B cell (primary cell): ENCODE data around the gene CYP4F22. TPM values are rescaled to one million over a fixed set of nuclear protein-coding genes. Genes with fewer than 3 reads are reported as not detected.
"Not testable (repeated sequence)": the region's sequence is repeated elsewhere in the genome, so short reads cannot be mapped to it uniquely, and the experiment has no call there.

Experiments used
- ATAC-seq: fragments of 200-7000 bp; cut with Tn5 transposase; one replicate; pipeline ENCODE4 v1.10.0; 2021; ENCODE audit warnings: low read depth, mild to moderate bottlenecking, moderate number of reproducible peaks, moderate library complexity
- CTCF ChIA-PET: fragments of 350-600 bp; sonication (Branson Sonifier 250); formaldehyde crosslinking; loops from one replicate; lab custom pipeline; 2021; ENCODE audit warnings: antibody characterized with exemption, inconsistent platforms; lab: Charles Lee
- POLR2A ChIA-PET: fragments of 350-600 bp; sonication (Branson Sonifier 250); formaldehyde crosslinking; loops from one replicate; lab custom pipeline; 2021; ENCODE audit warnings: antibody characterized with exemption; lab: Charles Lee
- DNase-seq: peaks from one replicate; pipeline ENCODE4 v3.0.0; 2013
- H2AFZ ChIP-seq: 2 replicates; pipeline ENCODE4 v1.6.1; 2012; ENCODE audit warnings: mild to moderate bottlenecking, low read depth, low read length; ENCODE audit not compliant: insufficient read depth, poor library complexity, severe bottlenecking
- H3K27ac ChIP-seq, 2 donors: 1 replicate in 1 of 2; 2 replicates in 1 of 2; pipeline ENCODE4 v1.5.1; 2012 to 2013; ENCODE audit warnings: low read length in 2 of 2, mild to moderate bottlenecking in 2 of 2, moderate library complexity in 1 of 2
- H3K27me3 ChIP-seq, 4 experiments: fragments of 200-600 bp in 1 of 4; sonication (generic) in 1 of 4; replicated peaks in 1 of 4; 1 replicate in 2 of 4; 2 replicates in 2 of 4; pipeline versions ENCODE4 v1.6.1 to v1.7.0; 2013 to 2016; ENCODE audit warnings: low read length in 3 of 4, mild to moderate bottlenecking in 2 of 4, mixed read lengths in 1 of 4, moderate library complexity in 1 of 4; ENCODE audit not compliant: insufficient read depth in 4 of 4, control insufficient read depth in 3 of 4; ENCODE audit errors: control extremely low read depth in 1 of 4
- H3K36me3 ChIP-seq, 2 experiments: replicated peaks in 1 of 2; 1 replicate in 1 of 2; 2 replicates in 1 of 2; pipeline versions ENCODE4 v1.6.1 to v1.7.1; 2013; ENCODE audit warnings: low read length in 1 of 2; ENCODE audit not compliant: insufficient read depth in 2 of 2, control insufficient read depth in 1 of 2; ENCODE audit errors: control extremely low read depth in 1 of 2, extremely low read depth in 1 of 2
- H3K4me1 ChIP-seq, 2 donors: fragments of 200-600 bp in 1 of 2; sonication (generic) in 1 of 2; 1 replicate in 1 of 2; 2 replicates in 1 of 2; pipeline versions ENCODE4 v1.5.1 to v1.6.1; 2013 to 2017; ENCODE audit warnings: low read length in 2 of 2; ENCODE audit not compliant: control insufficient read depth in 2 of 2, insufficient read depth in 2 of 2
- H3K4me2 ChIP-seq: replicated peaks from 2 replicates; pipeline ENCODE3; 2012; ENCODE audit warnings: mild to moderate bottlenecking, low read depth, low read length; ENCODE audit not compliant: poor library complexity, severe bottlenecking
- H3K4me3 ChIP-seq, 5 experiments: fragments of 200-600 bp in 1 of 5; sonication (generic) in 1 of 5; 1 replicate in 3 of 5; 2 replicates in 2 of 5; pipeline versions ENCODE4 v1.5.1 to v1.7.0; 2011 to 2016; ENCODE audit warnings: low read length in 4 of 5, mild to moderate bottlenecking in 4 of 5, low read depth in 2 of 5, control low read depth in 1 of 5, moderate library complexity in 1 of 5; ENCODE audit not compliant: insufficient read depth in 1 of 5; ENCODE audit errors: control extremely low read depth in 1 of 5, extremely low read depth in 1 of 5
- H3K79me2 ChIP-seq: fragments of 200-600 bp; sonication (generic); one replicate; pipeline ENCODE4 v1.6.0; 2016; ENCODE audit warnings: low read length; ENCODE audit not compliant: control insufficient read depth, insufficient read depth
- H3K9ac ChIP-seq: fragments of 200-600 bp; sonication (generic); 2 replicates; pipeline ENCODE4 v1.6.1; 2017; ENCODE audit warnings: mild to moderate bottlenecking, low read length, moderate library complexity
- H3K9me3 ChIP-seq, 3 donors: one replicate each; pipeline versions ENCODE4 v1.6.1 to v1.7.1; 2013; ENCODE audit warnings: low read length in 2 of 3; ENCODE audit not compliant: control insufficient read depth in 2 of 3, insufficient read depth in 1 of 3; ENCODE audit errors: control extremely low read depth in 1 of 3
- H4K20me1 ChIP-seq: 2 replicates; pipeline ENCODE4 v1.6.0; 2012; ENCODE audit warnings: mild to moderate bottlenecking, low read length; ENCODE audit not compliant: insufficient read depth, control insufficient read depth, poor library complexity, severe bottlenecking
- H3K27ac Mint-ChIP-seq: one replicate; pipeline ENCODE4 v1.8.0; 2021; ENCODE audit warnings: mixed read lengths
- H3K27me3 Mint-ChIP-seq: one replicate; pipeline ENCODE4 v1.8.0; 2021; ENCODE audit warnings: mixed read lengths
- H3K4me1 Mint-ChIP-seq: one replicate; pipeline ENCODE4 v1.8.0; 2021; ENCODE audit warnings: mixed read lengths
- H3K4me3 Mint-ChIP-seq: one replicate; pipeline ENCODE4 v1.8.0; 2021; ENCODE audit warnings: mixed read lengths
- H3K9me3 Mint-ChIP-seq: one replicate; pipeline ENCODE4 v1.8.0; 2022; ENCODE audit warnings: mixed read lengths; ENCODE audit not compliant: insufficient read depth
- EZH2 ChIP-seq: IDR thresholded peaks from 2 replicates; pipeline ENCODE4 v1.6.1; 2012; ENCODE audit warnings: borderline replicate concordance, low read depth, mild to moderate bottlenecking, moderate library complexity, low read length; ENCODE audit not compliant: insufficient read depth, poor library complexity, severe bottlenecking
- WGBS: methylation state at CpG from one replicate; pipeline ENCODE4 v1.1.5; 2013; ENCODE audit warnings: missing lambda C conversion rate; ENCODE audit not compliant: insufficient coverage; 5-methylcytosine and 5-hydroxymethylcytosine counted together
- intact Hi-C: fragments of 100-400 bp; cut with micrococcal nuclease; formaldehyde crosslinking; loops from one replicate; pipeline ENCODE4 v1.10.0; 2022
- polyA plus RNA-seq: library from polyadenylated mRNA; depleted of rRNA; stranded (reverse); fragments of >200 nt; gene quantifications from 2 replicates; pipeline ENCODE4 v1.2.3, GENCODE V29; 2012
- total RNA-seq, 2 donors: library from RNA; stranded (reverse); fragments of 120-200 nt in 1 of 2; gene quantifications; 1 replicate in 1 of 2; 2 replicates in 1 of 2; pipeline versions ENCODE4 v1.2.3 to v1.2.4, GENCODE V29; 2013 to 2022
- TF ChIP-seq, protein P1 (sequence below): fragments of 200-600 bp; IDR thresholded peaks from one replicate; pipeline ENCODE4 v1.8.0; 2022; ENCODE audit warnings: antibody characterized with exemption, mild to moderate bottlenecking

The CYP4F22 gene
- total and polyA plus RNA-seq, 2 donors (not counting 1 experiment from before 2014, with no cell fraction given), result 0.03 TPM; not detected in 1

DNA sequence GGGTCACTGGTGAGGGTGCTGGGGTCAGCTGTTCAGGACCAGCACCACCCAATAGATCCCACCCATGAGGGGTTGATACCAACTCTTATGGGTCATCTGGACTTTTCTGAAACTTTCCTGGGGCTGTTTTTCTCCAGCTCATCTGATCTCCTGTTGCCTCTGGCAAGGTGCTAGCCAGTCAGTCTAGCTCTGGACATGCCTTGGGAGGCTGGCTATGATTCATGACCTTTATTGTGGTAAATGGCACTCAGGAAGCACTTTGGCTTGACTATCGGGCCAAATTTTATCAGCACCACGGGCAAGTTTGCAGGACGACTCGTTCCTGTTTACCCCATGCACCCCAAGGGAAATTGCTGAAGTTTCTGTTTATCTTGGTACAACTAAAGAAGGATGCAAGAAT lies 85.4 kb downstream of the CYP4F22 start:
- H3K4me1 ChIP-seq, H3K9ac ChIP-seq, ATAC-seq, DNase-seq, H3K36me3 ChIP-seq, intact Hi-C loops, CTCF ChIA-PET, H2AFZ ChIP-seq, H4K20me1 ChIP-seq, H3K9me3 Mint-ChIP-seq, H3K4me2 ChIP-seq, H3K9me3 ChIP-seq, H3K4me1 Mint-ChIP-seq, H3K79me2 ChIP-seq, H3K27ac ChIP-seq, POLR2A ChIA-PET, H3K4me3 ChIP-seq, H3K27me3 ChIP-seq, H3K4me3 Mint-ChIP-seq, H3K27ac Mint-ChIP-seq: not testable (repeated sequence)
- H3K27me3 Mint-ChIP-seq, result peaks cover 45% of the 10 kb centered on the region
- WGBS, result no CpG with 5 or more reads among the region's 4 CpGs

DNA sequence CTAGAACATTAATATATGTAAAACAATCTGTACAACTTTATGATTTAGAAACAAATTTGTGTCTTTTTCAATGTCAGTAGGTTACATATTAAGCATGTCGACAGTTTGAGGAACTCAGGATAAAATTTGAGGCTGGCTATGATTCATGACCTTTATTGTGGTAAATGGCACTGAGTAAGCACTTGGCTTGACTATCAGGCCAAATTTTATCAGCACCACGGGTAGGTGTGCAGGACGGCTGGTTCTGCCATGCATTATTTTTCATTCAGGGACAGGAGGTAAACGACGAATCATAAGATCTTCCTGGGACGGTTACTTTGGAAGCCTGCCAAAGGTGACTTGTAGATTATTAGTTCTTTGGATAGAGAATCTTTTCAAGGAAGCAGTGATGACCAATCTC lies 86.7 kb downstream of the CYP4F22 start:
- Mint-ChIP-seq H3K4me1 (no peaks in the 10 kb centered on the region), H3K4me3 (no peak overlapping the region), H3K27me3 (peaks cover 40% of the 10 kb centered on the region), H3K9me3 (peaks cover 5% of the 10 kb centered on the region), H3K27ac (no peak overlapping the region)
- H3K9me3 ChIP-seq, result peaks cover 1 to 6% (median 4%) of the 10 kb centered on the region in 3 donors
- no peaks in the 10 kb centered on the region for H3K4me1 ChIP-seq
- ATAC-seq (no peak), DNase-seq (no peak)
- H3K4me2 ChIP-seq, result no peak overlapping the region
- no peak for TF ChIP-seq EZH2
- TF ChIP-seq, protein P1, sequence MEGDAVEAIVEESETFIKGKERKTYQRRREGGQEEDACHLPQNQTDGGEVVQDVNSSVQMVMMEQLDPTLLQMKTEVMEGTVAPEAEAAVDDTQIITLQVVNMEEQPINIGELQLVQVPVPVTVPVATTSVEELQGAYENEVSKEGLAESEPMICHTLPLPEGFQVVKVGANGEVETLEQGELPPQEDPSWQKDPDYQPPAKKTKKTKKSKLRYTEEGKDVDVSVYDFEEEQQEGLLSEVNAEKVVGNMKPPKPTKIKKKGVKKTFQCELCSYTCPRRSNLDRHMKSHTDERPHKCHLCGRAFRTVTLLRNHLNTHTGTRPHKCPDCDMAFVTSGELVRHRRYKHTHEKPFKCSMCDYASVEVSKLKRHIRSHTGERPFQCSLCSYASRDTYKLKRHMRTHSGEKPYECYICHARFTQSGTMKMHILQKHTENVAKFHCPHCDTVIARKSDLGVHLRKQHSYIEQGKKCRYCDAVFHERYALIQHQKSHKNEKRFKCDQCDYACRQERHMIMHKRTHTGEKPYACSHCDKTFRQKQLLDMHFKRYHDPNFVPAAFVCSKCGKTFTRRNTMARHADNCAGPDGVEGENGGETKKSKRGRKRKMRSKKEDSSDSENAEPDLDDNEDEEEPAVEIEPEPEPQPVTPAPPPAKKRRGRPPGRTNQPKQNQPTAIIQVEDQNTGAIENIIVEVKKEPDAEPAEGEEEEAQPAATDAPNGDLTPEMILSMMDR, result no peak
- H3K27me3 ChIP-seq, result peaks cover 0 to 9% (median 3%) of the 10 kb centered on the region in 4 experiments
- ChIA-PET POLR2A (no interaction called here), CTCF (no interaction called here)
- H3K79me2 ChIP-seq, result no peaks in the 10 kb centered on the region
- 4% methylated on average over 6 of the region's 6 CpGs for WGBS
- H3K36me3 ChIP-seq, result no peaks in the 10 kb centered on the region
- no peak overlapping the region for H3K4me3 ChIP-seq
- no peak overlapping the region for H3K27ac ChIP-seq
- H2AFZ ChIP-seq, result no peak overlapping the region
- intact Hi-C loops, result no loop called here
- no peak overlapping the region for H3K9ac ChIP-seq
- no peaks in the 10 kb centered on the region for H4K20me1 ChIP-seq

Other genes starting within 250 kb of the CYP4F22 start
- gene BRD4, start 176.0 kb upstream of the CYP4F22 start, total RNA-seq, result 209 and 233 TPM in 2 replicates
- 27.3 and 30.7 TPM in 2 replicates for gene BRD4, start 176.0 kb upstream of the CYP4F22 start, polyA plus RNA-seq
- 80.0 and 84.8 TPM in 2 replicates for gene AKAP8, start 128.7 kb upstream of the CYP4F22 start, total RNA-seq
- gene AKAP8, start 128.7 kb upstream of the CYP4F22 start, polyA plus RNA-seq, result 30.0 and 46.3 TPM in 2 replicates
- 211 and 219 TPM in 2 replicates for gene AKAP8L, start 89.5 kb upstream of the CYP4F22 start, total RNA-seq
- 151 and 184 TPM in 2 replicates for gene AKAP8L, start 89.5 kb upstream of the CYP4F22 start, polyA plus RNA-seq
- gene WIZ, start 58.6 kb upstream of the CYP4F22 start, total RNA-seq, result 24.8 and 28.9 TPM in 2 replicates
- 15.0 and 18.2 TPM in 2 replicates for gene WIZ, start 58.6 kb upstream of the CYP4F22 start, polyA plus RNA-seq
- gene RASAL3, start 44.0 kb upstream of the CYP4F22 start, total RNA-seq, result 88.5 and 95.3 TPM in 2 replicates
- gene RASAL3, start 44.0 kb upstream of the CYP4F22 start, polyA plus RNA-seq, result 154 and 155 TPM in 2 replicates
- gene PGLYRP2, start 29.0 kb upstream of the CYP4F22 start, total RNA-seq, result not detected in 2 replicates
- not detected in 2 replicates for gene PGLYRP2, start 29.0 kb upstream of the CYP4F22 start, polyA plus RNA-seq
- not detected in 2 replicates for gene CYP4F8, start 106.7 kb downstream of the CYP4F22 start, total RNA-seq
- gene CYP4F8, start 106.7 kb downstream of the CYP4F22 start, polyA plus RNA-seq, result not detected in 2 replicates
- 0.63 TPM in 1 of 2 replicates, not detected in the other for gene CYP4F3, start 132.4 kb downstream of the CYP4F22 start, total RNA-seq
- gene CYP4F3, start 132.4 kb downstream of the CYP4F22 start, polyA plus RNA-seq, result 0.03 TPM in 1 of 2 replicates, not detected in the other
- gene CYP4F12, start 164.6 kb downstream of the CYP4F22 start, total RNA-seq, result not detected in 2 replicates
- gene CYP4F12, start 164.6 kb downstream of the CYP4F22 start, polyA plus RNA-seq, result not detected in 2 replicates
- gene OR10H2, start 219.5 kb downstream of the CYP4F22 start, total RNA-seq, result not detected in 2 replicates
- gene OR10H2, start 219.5 kb downstream of the CYP4F22 start, polyA plus RNA-seq, result not detected in 2 replicates
- not detected in 2 replicates for gene OR10H3, start 229.5 kb downstream of the CYP4F22 start, total RNA-seq
- not detected in 2 replicates for gene OR10H3, start 229.5 kb downstream of the CYP4F22 start, polyA plus RNA-seq